ENCODE results near the gene PKLR.

PKLR gene

DNA sequence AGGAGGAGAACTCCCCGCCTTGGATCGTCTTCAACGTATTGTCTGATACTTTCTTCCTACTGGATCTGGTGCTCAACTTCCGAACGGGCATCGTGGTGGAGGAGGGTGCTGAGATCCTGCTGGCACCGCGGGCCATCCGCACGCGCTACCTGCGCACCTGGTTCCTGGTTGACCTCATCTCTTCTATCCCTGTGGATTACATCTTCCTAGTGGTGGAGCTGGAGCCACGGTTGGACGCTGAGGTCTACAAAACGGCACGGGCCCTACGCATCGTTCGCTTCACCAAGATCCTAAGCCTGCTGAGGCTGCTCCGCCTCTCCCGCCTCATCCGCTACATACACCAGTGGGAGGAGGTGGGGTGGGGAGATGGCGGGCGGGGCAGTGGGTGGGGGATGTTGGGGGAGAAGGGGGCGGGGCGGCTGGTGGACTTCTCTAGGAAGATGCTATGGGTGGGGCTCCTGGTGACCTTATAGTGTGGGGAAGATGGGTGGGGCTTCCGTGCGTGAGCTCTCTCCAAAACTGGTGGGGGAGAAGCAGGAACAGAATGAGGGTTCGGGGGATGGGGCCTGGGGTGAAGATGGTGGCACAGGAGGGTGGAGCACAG lies 18.6 kb downstream of the PKLR start:
- DNase-seq = no peak

DNA sequence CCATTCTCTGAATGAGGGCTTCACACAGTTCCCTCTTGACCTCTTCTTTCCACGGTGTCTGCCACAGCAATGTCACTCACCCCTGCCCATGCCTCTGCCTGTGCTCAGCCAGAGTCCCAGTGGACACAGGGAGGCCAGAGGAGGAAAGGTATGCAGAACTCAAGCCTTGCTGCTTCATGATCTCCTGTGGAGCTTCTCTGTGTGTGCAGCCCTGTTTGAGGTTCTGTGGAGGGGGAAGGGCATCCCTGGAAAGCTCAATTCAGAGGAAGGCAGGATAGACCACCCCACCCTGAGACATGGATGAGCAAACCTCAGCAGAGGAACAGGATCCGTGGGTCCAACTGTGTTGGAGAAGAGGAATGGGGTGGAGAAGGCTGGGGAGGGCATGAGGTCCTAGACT lies 22.0 kb downstream of the PKLR start:
- DNase-seq = no peak

DNA sequence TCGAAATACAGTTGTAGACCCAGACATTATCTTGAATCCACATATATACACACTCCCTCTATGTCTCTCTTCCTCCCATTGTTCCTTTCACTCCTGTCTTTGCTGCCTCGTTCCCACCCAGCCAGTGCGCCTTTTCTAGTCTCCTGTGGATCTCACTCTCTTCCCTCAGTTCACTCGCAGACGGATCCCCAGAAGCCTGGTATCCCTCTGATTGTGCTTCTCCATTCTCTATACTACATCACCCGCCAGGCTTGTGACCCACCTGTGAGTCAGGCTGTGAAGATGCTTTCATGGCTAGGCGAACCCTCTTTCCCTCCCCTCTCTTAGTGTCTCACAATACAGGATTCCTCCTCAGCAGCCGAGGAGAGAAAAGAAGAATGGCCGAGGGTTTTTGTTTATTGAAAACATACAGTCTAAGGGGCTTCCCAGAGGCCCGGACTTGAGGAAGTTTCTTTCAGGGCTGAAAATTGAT lies 22.5 kb downstream of the PKLR start:
- no peak for DNase-seq

DNA sequence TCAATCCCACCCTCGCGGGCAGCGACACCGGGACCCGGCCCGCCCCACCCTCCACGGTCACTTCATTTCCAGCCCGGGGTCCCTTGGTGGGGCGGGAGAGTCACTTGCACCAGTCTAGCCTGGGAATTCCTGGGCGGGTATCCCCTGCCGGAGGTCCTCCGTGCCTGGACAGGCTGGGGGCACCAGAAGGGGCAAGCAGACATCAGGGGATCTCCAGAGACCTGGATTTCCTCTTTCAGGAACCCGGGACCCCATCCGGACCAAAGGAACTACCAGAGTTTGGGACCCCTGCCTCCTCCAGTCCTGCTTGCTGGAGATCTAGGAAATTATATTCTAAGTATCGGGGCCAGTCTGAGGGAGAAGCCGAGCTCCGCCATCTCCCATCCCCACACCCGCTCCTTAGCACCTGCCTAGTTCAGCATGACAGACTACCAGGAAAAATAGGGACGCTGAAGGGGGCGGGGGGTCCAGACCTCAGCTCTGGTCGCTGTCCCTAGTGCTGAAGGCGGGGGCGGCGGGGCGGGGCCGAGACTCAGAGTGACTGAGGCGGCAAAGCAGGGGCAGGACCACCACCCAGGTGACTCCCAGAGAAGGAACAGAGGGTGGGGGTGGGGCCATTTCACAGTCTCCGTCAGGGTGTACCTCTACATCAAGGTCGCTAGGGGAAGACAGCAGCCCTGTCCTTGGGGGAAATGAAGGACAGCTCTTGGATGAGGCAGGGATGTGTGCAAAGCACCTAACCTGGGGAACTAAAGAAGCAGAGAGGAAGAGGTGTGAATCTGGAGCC lies 23.1 kb downstream of the PKLR start:
- DNase-seq = peak; percentile 76

DNA sequence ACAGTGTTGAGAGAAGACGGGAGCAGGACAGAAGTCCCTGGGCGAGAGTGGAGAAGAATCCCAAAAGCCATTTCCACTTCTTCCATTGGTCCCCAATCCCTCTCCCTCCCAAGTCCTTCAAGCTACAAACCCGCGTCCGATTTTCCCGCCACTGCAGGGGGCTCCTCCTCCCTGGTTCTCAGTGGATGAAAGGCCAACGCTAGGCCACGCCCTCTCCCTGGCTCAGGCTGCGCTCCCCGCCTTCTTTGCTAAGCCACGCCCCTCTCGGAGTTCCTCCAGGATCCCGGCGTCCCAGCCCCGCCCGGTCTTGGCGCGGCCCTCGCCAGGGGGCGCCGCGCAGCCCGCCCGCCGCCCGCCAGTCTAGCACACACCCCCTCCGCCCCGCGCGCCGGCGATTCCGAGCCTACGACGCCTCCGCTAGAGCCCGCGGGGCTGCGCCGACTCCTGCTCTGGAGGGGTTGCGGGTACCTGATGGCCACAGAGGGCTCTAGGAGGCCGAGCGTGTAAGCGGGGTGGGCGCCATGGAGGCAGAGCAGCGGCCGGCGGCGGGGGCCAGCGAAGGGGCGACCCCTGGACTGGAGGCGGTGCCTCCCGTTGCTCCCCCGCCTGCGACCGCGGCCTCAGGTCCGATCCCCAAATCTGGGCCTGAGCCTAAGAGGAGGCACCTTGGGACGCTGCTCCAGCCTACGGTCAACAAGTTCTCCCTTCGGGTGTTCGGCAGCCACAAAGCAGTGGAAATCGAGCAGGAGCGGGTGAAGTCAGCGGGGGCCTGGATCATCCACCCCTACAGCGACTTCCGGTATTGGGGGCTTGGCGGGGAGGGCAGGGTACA lies 24.0 kb downstream of the PKLR start, which contains the start of gene HCN3:
Gene HCN3 (plus strand): TSS at position 394 of the 832 bp plus-strand sequence. CDS start 128 bp downstream, at position 522.
- peak; percentile 99 for DNase-seq

DNA sequence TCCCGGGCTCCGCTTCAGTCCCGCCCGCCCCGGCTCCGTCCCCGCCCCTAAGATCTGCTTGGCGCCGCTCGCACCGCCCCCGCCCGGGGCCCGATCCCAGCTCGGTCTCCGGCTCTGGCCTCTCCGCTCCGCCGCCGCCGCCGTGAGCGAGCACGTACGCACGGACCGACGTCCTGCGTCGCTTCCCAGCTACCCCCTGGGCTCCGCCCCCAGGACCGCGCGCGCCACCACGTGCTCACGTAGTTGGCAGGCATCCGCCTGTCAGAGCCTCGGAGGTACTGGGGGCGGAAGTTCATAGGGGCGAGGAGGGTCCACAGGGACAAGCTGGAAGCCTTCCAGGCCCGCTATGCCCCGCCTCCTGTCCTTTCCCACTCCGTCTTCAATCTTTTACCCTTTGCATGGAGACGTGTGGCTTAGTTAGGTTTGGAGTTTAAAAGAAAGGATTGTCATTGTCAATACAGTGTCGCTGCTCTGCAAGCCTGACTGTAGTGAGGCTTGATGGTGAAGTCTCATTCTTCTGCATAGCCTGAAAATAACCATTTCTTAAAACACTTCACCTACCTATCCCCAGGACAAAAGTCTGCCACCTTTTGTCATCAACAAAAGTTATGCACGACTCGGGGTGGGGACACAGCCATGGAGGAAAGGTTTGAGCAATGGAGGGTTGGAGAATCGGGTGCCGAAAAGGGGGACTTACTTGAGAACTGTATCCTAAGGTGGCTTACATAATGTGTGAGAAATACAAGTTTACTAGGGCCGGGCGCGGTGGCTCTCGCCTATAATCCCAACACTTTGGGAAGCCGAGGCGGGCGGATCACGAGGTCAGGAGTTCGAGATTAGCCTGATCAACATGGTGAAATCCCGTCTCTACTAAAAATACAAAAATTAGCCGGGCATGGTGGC lies 27.6 kb downstream of the PKLR start, which contains the start of gene CLK2:
Gene CLK2 (minus strand): TSS at position 162 of the 903 bp plus-strand sequence. CDS start 2,527 bp downstream, outside the sequence.
- DNase-seq = peak; percentile 98

DNA sequence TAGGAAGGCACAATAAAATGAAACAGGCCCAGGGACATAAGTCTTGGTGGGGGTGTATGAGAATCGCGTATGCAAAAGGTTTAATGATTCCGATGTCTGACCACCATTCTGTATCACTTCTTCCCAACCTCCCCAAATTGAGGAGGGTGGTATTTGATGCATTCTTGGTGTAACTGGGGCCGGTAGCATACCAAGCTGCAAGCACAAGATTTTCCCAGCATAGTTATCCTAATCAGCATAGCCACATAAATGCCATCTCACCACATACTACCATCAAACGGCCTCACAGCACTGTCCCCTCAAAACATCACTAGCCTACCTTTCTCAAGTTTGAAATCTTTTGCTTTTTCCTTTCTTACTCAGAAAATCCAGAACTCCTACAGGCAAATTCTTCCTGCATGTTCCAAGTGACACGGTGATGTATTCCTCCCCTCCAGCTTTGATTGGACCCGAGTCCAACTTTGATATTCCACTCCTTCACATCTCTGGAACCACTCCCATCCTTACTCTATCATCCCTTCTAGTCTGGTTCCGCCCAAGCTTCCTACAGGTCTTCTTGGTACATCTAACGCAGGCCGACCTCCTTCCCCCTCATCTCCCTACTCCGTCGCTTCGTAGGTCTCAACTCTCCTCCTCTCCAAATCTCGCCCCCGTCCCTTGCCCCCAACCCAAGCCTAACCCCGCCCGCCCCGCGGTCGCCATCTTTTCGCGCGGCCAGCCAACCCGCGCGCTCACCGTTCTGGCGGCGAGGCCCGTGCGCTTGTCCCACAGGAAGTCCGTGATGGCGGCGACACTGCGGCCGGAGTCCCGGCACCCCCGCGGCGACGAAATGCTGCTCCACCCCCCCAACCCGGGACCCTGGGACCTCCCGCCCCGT lies 28.5 kb downstream of the PKLR start:
- DNase-seq = no peak

DNA sequence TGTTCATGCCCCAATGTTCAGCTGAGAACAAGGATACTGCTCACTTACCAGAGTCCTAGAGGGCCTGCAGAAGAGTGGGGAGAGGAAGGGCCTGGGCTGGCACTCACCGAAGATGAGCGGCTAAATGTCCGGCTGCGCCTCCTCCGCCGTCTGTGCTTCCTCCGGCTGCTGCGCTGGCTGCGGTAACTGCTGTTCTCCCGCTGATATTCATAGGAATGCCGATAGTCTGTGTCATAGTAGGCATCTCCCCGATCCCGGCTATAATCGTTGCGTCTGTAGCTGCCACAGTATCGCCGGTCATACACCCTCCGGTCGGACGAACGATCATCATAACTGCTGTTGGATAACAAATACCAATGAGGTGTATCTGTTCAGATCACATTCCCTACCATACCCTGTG lies 31.9 kb downstream of the PKLR start:
- DNase-seq = no peak

DNA sequence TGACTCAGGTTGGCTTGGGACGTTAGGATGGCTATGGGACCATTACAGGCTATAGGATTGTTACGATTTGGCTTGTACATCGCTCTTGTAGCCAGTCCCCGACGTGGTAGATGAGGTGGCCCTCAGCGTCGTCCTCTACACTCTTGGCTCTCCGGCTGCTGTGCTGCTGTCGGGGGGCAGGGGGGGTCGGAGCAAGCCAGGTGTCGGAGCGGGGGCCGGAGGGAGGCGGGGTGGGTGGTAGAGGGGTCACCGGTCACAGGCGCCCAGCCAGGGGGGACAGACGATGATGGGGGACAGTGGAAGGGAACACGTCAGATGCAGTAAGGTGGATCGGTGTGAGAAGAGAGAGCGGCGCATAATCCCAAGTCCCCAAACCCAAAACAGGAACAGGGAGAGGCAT lies 32.6 kb downstream of the PKLR start:
- no peak for DNase-seq

DNA sequence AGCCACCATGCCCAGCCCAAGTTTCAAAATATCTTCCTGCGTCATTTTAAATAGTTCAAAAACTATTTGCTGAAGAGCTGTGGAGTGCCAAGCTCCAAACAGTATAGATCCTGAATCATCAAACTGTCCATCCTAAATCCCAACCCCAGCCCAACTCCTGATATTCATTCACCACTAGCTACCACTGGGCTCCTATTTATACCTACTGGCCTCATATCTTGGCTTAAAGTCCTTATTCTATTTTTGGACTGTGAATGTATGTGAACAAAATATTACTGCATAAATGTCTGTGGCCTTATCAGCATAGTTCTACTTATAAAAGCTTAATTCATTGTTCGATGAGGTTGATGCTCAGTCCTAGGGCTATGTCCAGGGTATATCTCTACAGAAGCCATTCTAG lies 33.9 kb downstream of the PKLR start:
- DNase-seq = no peak

DNA sequence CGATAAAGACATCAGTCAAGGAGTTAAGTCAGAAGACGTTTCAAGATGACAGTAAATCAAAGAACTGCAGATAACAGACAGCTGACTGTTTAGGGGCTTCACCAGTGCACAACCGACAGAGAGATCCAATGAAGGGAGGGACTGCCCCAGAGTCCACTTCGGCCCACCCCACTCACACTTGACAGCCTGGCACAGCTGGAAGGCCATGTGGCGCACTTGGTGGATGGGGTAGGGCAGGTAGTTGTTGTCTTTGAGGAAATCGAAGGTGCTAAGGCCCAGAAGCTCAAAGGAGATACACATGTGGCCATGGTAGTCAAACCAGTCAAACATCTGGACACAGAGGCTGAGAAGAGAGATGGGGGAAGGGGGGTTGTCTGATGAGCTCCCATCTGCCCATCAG lies 34.7 kb downstream of the PKLR start:
- no peak for DNase-seq

DNA sequence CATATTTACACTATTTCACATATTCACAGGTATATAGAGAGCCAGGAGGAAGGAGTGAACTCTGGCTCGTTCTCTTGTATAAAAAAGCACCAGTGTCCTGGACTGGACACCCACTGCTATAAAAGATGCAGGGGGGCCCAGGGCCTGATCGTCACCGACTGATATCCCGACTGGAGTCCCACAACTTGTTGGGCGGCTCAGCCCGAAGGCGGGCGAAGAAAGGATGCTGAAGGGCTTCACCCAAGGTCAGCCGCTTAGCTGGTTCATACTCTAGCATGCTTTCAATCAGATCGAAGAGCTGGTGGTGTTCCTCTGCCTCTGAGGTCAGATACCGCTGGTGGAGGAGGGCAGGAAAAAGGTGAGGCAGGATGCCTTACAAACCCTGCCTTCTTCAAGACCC lies 38.2 kb downstream of the PKLR start:
- no peak for DNase-seq

DNA sequence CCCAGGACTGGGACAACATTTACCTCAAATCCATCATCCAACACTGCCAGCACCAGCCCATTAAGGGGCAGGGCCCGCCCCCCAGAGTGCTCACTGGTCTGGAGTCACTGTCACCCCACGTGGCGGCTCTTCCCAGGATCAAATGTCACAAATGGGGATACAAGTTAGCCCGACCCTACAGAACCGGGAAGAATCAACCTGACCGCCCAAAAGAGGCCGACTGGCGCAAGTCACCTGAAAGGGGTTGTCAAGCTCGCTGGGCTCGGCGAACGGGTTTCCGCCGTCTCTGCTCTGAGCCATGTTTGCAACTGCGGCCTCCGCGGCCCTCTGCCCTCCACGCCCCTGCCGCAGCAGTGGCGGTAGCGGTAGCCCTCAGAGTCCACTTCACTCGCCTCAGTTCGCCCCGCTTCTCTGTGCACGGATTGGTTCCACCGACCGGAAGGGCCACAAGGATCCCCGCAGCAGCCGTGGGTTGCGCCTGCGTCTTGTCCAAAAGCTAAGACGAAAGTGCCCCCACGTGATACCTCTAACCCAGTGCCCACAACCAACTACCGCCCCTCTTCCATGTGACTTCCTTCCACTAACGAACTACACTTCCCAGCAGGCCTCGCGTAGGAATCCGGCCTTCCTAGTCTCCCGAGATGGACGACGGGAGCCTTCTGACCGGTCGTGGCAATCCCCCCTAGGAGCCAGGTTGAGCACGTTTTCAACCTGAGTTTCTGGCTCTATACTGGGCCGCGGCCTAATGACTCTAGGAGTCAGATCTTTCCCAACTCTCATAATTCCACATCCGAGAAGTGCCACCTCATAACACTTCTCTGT lies 39.2 kb downstream of the PKLR start, which contains the start of gene SCAMP3:
Gene SCAMP3 (minus strand): TSS at position 509 of the 822 bp plus-strand sequence. CDS start 209 bp downstream, at position 300.
- peak; percentile 88 for DNase-seq

DNA sequence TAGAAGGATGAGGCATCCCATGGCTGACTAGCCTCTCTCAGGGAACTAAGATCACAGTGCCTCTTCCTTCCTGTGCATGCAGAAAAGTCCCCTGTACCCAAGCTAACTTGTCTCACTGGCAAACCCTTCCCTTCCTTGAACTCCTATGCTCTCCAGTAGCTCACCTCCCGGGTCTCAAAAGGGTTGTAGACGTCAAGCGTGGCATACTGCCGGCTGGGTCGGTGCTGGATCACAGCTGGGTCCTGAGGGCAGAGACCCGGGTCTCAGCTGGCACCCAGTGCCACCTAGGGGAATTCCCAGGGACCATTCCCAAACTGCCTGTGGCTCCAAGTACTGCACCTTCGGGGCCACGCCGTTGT lies 39.8 kb downstream of the PKLR start:
- peak; percentile 13 for DNase-seq

DNA sequence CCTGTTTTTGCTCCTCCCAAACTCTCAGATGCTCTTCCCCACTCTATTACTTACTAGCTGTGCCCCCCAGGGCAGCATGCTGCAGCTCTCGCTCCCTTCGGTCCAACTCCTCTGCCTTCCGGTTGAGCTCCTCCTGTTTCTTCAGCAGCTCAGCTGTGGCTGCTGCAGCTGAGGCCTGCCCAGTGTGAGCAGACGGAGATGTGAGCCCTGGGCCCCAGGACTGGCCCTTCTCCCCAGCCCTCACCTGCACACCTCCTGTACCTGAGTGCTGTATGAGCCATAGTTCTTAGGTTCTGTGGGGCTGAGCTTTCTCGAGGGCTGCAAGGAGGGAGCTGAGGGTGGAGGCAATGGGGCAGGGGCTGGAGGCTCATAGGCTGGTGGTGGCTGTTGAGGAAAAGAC lies 41.0 kb downstream of the PKLR start:
- DNase-seq = no peak

DNA sequence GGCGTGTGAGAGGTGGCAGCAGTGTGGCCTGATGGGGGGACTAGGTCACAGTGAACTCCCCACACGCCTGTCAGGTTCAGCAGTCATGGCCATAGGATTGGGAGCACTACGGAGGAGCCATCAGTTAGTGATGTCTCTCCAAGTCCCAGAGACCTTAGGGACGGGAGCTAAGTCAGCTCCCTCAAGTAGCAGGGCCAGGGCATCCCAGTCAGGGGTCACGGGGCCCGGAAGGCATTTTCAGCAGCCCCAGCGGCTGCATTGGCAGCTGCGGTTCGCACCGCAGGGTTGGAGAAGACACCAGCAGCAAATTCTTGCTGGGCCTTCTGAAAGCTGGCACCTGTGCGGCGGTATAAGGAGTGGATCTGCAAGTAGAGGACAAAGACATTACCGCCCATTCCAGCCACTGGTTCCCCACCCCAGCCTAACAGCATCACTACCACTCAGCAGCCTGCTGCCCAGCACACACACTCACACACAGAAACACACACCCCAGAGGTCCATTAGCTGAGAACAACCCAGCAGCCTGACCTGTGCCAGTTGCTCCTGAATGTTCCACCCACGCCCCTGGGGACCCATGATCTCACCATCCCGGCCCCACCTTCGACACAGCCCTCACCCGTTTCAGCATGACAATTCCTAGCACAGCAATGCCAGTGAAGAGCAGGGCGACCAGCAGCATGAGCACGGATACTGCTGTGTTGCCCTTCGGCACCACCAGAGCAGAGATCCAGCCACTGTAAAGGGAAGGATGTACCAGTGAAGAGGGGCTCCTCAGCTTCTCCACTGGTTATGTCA lies 45.0 kb downstream of the PKLR start:
- DNase-seq = no peak

DNA sequence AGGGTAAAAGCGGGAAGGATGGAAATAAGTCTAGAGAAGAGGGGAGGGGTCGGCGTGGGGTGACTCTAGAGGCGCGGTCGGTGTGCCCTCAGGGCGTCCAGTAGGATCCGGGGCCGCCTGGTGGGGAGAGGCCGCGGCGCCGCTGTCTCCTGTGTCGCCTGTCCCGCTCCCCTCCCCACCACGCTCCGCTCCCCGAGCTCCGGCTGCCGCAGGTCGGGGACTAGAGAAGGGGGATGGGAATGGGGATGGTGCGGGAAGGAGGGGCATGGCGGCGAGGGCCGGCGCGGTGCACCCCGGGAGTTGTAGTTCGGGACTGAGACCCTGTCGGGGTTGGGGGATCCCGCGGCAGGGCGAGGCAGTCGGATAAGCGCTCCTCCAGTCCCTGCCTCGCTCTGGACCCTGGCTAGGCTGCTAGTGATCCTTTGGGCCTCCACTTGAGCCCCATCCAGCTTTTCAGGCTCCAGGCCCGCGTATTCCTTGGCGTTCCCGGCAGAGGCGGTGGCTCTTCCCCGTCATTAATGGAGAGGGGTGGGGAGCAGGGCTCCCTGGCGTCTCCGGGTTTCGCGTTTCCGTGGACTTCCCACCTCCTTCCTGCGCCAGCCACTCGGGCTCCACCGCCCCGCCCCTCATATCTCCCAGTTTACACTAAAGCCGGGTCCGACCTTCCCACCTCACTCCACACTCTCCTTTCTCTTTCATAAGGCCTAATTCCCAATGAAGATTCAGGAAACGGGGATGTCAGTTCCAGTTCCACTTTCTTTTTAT lies 45.8 kb downstream of the PKLR start, which contains the start of gene ENTREP3:
Gene ENTREP3 (minus strand): TSS at position 241 of the 765 bp plus-strand sequence. CDS start 606 bp downstream, outside the sequence.
- peak; percentile 84 for DNase-seq

DNA sequence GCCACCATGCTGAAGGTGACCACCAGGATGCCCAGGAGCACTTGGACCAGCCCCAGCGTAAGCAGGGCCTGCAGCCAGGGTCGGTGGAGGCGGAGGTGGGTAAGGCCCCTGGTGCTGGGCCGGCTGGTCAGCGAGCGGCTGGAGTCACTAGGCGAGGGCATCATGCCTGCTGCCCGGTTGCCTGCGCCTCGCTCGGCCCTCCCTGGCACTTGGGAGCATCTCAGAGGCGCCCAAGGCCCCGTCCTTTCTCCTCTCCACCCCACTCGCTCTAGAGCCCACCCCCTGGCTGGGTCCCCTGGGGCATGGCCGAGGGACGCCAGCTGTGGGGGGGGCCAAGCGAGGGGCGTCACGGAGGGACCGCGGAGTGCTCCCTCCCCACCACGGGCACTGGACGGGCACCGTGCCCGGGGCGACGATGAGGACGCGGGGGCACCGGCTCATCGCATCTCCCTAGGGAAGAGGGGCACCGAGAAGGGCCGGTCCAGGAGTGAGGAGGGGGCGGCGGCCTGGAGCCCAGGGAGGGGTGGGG lies 46.5 kb downstream of the PKLR start:
- DNase-seq = no peak
